ENCODE data around the gene SLTM.

The SLTM gene

DNA sequence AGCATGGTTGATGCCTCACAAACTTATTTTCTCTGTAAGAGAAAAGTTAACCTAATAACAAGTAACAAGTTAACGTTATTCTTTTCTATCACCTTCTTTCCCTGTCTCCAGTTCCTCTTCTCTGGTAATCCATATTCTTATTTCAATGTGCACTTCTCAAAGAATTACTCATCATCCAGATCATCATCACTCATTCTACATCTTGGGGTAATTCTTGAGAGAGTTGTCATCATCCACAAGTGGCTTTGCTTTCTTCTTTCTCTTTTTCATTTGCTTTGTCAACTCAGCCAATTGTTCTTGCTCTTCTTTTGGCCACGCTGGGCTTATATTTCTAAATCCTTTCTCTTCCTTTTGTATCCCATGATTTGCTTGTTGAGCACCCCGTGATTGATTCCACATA, 33.2 kb upstream of the SLTM start:
- H3K4me3 ChIP-seq (ENCODE audit: low read depth, low read length): no peak overlapping the region
- DNase-seq (ENCODE audit: low read depth): no peak
- TF ChIP-seq, protein P1, sequence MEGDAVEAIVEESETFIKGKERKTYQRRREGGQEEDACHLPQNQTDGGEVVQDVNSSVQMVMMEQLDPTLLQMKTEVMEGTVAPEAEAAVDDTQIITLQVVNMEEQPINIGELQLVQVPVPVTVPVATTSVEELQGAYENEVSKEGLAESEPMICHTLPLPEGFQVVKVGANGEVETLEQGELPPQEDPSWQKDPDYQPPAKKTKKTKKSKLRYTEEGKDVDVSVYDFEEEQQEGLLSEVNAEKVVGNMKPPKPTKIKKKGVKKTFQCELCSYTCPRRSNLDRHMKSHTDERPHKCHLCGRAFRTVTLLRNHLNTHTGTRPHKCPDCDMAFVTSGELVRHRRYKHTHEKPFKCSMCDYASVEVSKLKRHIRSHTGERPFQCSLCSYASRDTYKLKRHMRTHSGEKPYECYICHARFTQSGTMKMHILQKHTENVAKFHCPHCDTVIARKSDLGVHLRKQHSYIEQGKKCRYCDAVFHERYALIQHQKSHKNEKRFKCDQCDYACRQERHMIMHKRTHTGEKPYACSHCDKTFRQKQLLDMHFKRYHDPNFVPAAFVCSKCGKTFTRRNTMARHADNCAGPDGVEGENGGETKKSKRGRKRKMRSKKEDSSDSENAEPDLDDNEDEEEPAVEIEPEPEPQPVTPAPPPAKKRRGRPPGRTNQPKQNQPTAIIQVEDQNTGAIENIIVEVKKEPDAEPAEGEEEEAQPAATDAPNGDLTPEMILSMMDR (IDR thresholded peaks at IDR 0.05; ENCODE audit: control insufficient read depth, extremely low read depth, insufficient read depth): no peak

DNA sequence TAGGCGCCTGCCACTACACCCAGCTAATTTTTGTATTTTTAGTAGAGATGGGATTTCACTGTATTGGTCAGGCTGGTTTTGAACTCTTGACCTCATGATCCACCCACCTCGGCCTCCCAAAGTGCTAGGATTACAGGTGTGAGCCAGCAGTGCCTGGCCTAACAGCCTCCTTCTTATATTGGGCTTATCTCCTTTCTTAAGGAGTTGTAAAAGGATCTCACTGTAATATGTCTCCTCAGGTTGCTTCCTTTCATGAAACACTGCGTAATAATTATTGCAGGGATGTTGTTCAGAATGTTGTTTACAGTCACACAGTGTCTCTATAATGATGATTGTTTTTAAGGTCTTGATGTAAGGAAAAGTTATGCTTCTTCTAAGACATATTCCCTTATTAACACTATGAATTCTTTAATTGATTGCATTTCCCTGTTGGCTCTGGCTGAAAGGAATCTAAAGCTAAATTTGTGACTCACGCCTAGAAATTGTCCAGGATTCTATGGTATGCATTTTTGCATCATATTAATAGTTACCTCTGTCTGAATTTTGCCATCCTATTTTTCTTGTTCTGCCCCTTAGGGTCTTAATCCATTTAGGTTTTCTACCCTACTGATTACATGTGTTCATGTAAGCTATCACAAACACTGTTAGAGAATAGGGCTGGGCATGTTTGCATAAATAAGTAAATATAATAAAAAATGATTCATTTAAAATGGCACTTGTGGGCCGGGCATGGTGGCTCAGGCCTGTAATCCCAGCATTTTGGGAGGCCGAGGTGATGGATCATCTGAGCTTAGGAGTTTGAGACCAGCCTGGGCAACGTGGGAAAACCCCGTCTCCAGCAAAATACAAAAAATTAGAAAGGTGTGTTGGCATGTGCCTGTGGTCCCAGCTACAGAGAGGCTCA, 29.4 kb upstream of the SLTM start:
- no peak overlapping the region for H3K4me3 ChIP-seq (ENCODE audit: low read depth, low read length)
- TF ChIP-seq, protein P1 (IDR thresholded peaks at IDR 0.05; ENCODE audit: control insufficient read depth, extremely low read depth, insufficient read depth): no peak
- DNase-seq (ENCODE audit: low read depth): peak; percentile 27

DNA sequence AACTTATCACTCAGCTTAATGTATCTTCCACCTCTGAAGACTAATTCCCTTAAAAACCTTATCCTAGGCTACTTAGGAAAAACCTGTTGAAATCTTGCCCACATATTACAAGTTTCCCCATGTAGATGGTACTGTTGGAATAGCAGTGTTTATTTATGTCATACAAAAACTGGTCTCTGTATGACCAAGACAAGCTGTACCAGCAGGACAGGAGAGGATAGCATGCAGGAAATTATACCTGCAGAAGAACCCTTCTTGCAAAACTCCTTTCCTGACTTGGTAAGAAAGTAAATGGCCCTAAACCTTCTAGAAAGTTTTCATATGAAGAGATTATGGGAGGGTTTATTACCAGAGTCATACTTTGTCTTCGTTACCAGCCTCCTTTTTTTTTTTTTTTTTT, 28.7 kb upstream of the SLTM start:
- DNase-seq (ENCODE audit: low read depth): no peak
- TF ChIP-seq, protein P1 (IDR thresholded peaks at IDR 0.05; ENCODE audit: control insufficient read depth, extremely low read depth, insufficient read depth): no peak
- H3K4me3 ChIP-seq (ENCODE audit: low read depth, low read length): no peak overlapping the region

DNA sequence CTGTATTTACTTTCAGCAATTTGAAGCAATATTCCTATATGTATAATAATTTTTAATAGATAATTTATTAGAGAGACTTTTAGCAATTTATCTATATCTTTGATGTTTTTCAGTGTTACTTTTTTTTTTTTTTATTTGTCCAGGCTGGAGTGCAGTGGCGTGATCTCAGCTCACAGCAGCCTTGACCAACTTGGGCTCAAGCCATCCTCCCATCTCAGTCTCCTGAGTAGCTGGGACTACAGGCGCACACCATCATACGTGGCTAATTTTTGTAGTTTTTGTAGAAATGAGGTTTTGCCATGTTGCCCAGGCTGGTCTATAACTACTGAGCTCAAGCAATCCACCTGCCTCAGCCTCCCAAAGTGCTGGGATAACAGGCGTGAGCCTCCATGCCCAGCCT, 25.3 kb upstream of the SLTM start:
- TF ChIP-seq, protein P1 (IDR thresholded peaks at IDR 0.05; ENCODE audit: control insufficient read depth, extremely low read depth, insufficient read depth): no peak
- no peak for DNase-seq (ENCODE audit: low read depth)

DNA sequence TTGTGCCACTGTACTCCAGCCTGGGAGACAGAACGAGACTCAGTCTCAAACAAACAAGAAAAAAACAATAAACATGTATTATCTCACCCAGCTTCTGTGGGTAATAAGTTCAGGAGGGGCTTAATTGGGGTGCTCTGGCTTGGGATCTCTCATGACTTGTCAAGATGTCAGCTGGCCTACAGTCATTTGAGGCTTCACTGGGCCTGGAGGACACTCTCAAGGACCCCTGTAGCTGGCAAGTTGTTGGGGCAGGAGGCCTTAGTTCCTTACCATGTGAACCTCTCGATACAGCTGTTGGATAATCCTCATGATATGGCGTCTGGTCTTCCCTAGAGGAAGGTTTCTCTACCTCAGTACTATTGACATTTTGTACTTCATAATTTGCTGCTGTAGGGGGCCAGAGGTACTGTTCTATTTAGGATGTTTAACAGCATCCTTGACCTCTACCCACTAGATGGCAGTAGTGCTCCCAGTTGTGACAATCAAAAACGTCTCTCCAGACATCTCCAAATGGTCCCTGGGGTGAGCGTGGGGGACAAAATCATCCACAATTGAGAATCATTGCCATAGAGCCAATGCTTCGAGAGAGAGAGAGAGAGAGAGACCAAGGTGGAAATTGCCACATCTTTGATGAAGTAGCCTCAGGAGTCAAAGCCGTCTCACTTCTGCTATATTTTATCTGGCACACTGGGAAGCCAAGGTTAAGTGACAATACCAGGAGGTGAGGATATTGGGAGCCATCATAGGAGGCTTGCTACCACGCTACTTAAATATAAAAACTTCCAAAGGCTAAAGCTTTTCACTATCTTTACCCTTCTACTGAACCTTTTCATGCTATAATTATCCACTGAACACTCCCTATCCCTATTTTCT, 23.9 kb upstream of the SLTM start:
- TF ChIP-seq, protein P1 (IDR thresholded peaks at IDR 0.05; ENCODE audit: control insufficient read depth, extremely low read depth, insufficient read depth): peak; percentile 84
- H3K4me3 ChIP-seq (ENCODE audit: low read depth, low read length): no peak overlapping the region
- DNase-seq (ENCODE audit: low read depth): peak; percentile 58

More for the DNA sequence above, 25.3 kb upstream of the SLTM start:
- no peak overlapping the region for H3K4me3 ChIP-seq (ENCODE audit: low read depth, low read length)

DNA sequence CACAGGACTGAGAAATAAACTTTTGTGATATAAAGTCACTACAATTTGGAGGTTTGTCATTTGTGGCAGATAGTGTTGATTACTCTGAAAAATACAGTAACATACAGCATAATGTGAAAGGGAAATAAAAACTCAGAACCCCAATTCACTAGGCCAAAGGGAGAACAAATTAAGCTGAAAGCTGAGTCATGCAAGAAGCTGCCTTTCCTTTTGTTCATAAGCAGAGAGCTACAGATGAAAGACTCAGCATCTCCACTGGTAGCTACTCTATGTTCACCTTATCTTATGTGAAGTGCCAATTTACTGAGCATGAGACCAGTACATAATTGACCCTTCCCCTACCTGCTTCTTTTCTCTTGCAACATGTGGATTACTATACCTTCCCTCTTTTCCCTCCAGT, 19.3 kb upstream of the SLTM start:
- no peak overlapping the region for H3K4me3 ChIP-seq (ENCODE audit: low read depth, low read length)
- no peak for DNase-seq (ENCODE audit: low read depth)
- TF ChIP-seq, protein P1 (IDR thresholded peaks at IDR 0.05; ENCODE audit: control insufficient read depth, extremely low read depth, insufficient read depth): no peak

Data from LNCaP clone FGC (cell line).